ENCODE measurements around the gene LDLRAD4.

GRCh38 chr18:13319629-13320028, 101.1 kb downstream of the LDLRAD4 start:
- TF ChIP-seq EP300 (IDR thresholded peaks at IDR 0.05; ENCODE audit: borderline replicate concordance) (no peak), ZBTB7A (IDR thresholded peaks at IDR 0.05; ENCODE audit: low read depth) (no peak), RAD21 (IDR thresholded peaks at IDR 0.05; ENCODE audit: low read depth) (no peak)
